ENCODE data around the gene BORA. TPM values are rescaled to one million over a fixed set of nuclear protein-coding genes. Genes with fewer than 3 reads are reported as not detected.

BORA gene
- total RNA-seq, 1 donor from 2014 or later, result 18.5 TPM

DNA sequence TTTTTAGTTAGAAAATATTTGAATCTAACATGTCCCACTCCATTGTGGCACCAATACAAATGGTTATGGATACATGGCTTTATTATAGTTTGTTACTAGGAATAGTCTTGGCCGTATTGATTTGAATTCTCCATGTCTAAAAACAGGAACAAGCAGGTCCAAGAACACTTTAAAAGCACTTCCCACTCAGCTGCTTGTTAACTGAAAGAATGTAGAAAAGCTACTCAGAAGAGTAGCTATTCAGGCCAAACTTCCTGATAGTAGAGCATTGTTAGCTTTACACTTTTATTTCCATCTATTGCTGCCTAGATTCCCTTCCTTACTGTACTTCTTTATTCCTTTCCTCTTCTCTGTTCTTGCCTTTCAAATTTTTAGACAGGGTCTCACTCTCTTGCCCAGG lies 61.1 kb downstream of the BORA start:
- DNase-seq (ENCODE audit: low read depth, low spot score), result no peak
- TF ChIP-seq, protein P1, sequence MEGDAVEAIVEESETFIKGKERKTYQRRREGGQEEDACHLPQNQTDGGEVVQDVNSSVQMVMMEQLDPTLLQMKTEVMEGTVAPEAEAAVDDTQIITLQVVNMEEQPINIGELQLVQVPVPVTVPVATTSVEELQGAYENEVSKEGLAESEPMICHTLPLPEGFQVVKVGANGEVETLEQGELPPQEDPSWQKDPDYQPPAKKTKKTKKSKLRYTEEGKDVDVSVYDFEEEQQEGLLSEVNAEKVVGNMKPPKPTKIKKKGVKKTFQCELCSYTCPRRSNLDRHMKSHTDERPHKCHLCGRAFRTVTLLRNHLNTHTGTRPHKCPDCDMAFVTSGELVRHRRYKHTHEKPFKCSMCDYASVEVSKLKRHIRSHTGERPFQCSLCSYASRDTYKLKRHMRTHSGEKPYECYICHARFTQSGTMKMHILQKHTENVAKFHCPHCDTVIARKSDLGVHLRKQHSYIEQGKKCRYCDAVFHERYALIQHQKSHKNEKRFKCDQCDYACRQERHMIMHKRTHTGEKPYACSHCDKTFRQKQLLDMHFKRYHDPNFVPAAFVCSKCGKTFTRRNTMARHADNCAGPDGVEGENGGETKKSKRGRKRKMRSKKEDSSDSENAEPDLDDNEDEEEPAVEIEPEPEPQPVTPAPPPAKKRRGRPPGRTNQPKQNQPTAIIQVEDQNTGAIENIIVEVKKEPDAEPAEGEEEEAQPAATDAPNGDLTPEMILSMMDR (conservative IDR thresholded peaks at IDR 0.05), result no peak
- no peak overlapping the region for H3K4me3 Mint-ChIP-seq
- no peaks in the 10 kb centered on the region for H3K9me3 Mint-ChIP-seq
- H3K36me3 Mint-ChIP-seq (ENCODE audit: low read depth), result peaks cover 14% of the 10 kb centered on the region
- peak overlapping the region; percentile 52 for H3K27ac Mint-ChIP-seq (ENCODE audit: unreplicated experiment)
- peaks cover 16% of the 10 kb centered on the region for H3K4me1 Mint-ChIP-seq
- H3K27me3 Mint-ChIP-seq (ENCODE audit: low read depth), result no peaks in the 10 kb centered on the region

GRCh38 chr13:72792640-72793039 lies 64.9 kb downstream of the BORA start:
- Mint-ChIP-seq H3K4me1 (no peaks in the 10 kb centered on the region), H3K27me3 (ENCODE audit: low read depth) (no peaks in the 10 kb centered on the region), H3K9me3 (no peaks in the 10 kb centered on the region), H3K27ac (ENCODE audit: unreplicated experiment) (no peak overlapping the region), H3K4me3 (no peak overlapping the region), H3K36me3 (ENCODE audit: low read depth) (peaks cover 29% of the 10 kb centered on the region)
- TF ChIP-seq, protein P1 (conservative IDR thresholded peaks at IDR 0.05), result no peak
- no peak for DNase-seq (ENCODE audit: low read depth, low spot score)

- Mint-ChIP-seq H3K9me3 (no peaks in the 10 kb centered on the region), H3K36me3 (ENCODE audit: low read depth) (peaks cover 35% of the 10 kb centered on the region), H3K27me3 (ENCODE audit: low read depth) (no peaks in the 10 kb centered on the region), H3K4me1 (no peaks in the 10 kb centered on the region), H3K4me3 (no peak overlapping the region), H3K27ac (ENCODE audit: unreplicated experiment) (no peak overlapping the region)
- TF ChIP-seq, protein P1 (conservative IDR thresholded peaks at IDR 0.05), result no peak
- no peak for DNase-seq (ENCODE audit: low read depth, low spot score)
Observed at GRCh38 chr13:72798817-72799216, 71.1 kb downstream of the BORA start.

GRCh38 chr13:72804301-72804700 lies 76.6 kb downstream of the BORA start:
- no peak for DNase-seq (ENCODE audit: low read depth, low spot score)
- Mint-ChIP-seq H3K27ac (ENCODE audit: unreplicated experiment) (peak overlapping the region; percentile 39), H3K36me3 (ENCODE audit: low read depth) (peaks cover 29% of the 10 kb centered on the region), H3K4me3 (no peak overlapping the region), H3K9me3 (peaks cover 3% of the 10 kb centered on the region), H3K27me3 (ENCODE audit: low read depth) (no peaks in the 10 kb centered on the region), H3K4me1 (no peaks in the 10 kb centered on the region)
- TF ChIP-seq, protein P1 (conservative IDR thresholded peaks at IDR 0.05), result no peak

Other genes starting within 250 kb of the BORA start
- 18.4 and 19.0 TPM in 2 replicates for gene MZT1, start 294 bp upstream of the BORA start, total RNA-seq
- 31.1 and 32.0 TPM in 2 replicates for gene DIS3, start 54.0 kb downstream of the BORA start, total RNA-seq
- 21.5 and 24.7 TPM in 2 replicates for gene PIBF1, start 54.2 kb downstream of the BORA start, total RNA-seq

Measured in neural crest cell (in vitro differentiated cells).